ENCODE measurements around the gene GRID1.

- TF ChIP-seq, protein P1, sequence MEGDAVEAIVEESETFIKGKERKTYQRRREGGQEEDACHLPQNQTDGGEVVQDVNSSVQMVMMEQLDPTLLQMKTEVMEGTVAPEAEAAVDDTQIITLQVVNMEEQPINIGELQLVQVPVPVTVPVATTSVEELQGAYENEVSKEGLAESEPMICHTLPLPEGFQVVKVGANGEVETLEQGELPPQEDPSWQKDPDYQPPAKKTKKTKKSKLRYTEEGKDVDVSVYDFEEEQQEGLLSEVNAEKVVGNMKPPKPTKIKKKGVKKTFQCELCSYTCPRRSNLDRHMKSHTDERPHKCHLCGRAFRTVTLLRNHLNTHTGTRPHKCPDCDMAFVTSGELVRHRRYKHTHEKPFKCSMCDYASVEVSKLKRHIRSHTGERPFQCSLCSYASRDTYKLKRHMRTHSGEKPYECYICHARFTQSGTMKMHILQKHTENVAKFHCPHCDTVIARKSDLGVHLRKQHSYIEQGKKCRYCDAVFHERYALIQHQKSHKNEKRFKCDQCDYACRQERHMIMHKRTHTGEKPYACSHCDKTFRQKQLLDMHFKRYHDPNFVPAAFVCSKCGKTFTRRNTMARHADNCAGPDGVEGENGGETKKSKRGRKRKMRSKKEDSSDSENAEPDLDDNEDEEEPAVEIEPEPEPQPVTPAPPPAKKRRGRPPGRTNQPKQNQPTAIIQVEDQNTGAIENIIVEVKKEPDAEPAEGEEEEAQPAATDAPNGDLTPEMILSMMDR (IDR thresholded peaks at IDR 0.05 in 2 of 3, conservative IDR thresholded peaks at IDR 0.05 in 1 of 3; ENCODE audit: borderline replicate concordance in 1 of 3, insufficient read depth in 1 of 3, low read depth in 2 of 3, low read length in 2 of 3), result no peak
- TF ChIP-seq RAD21 (IDR thresholded peaks at IDR 0.05; ENCODE audit: low read depth) (no peak), ATF3 (IDR thresholded peaks at IDR 0.05) (no peak), TCF7L2 (IDR thresholded peaks at IDR 0.05; ENCODE audit: borderline replicate concordance, extremely low read depth, insufficient read depth, insufficient read length) (no peak), POLR2A (IDR thresholded peaks at IDR 0.05; ENCODE audit: borderline replicate concordance, extremely low read depth, insufficient read depth, insufficient read length) (no peak)
These were observed 6.6 kb downstream of the GRID1 start for GRCh38 chr10:86359954-86360353.

Measured in HCT116 (cell line).